GM10266 (cell line): ENCODE data around the gene PHKB.

ENCODE experiments used
- DNase-seq: peaks from one replicate; pipeline ENCODE4 v3.0.0; 2012; ENCODE audit errors: extremely low spot score
- CTCF ChIP-seq: IDR thresholded peaks from 2 replicates; pipeline ENCODE4 v1.5.1; 2012; ENCODE audit warnings: mild to moderate bottlenecking, low read depth; ENCODE audit not compliant: control insufficient read depth, insufficient read depth; ENCODE audit errors: missing control alignments

The PHKB gene

GRCh38 chr16:47571049-47571448 lies 109.9 kb downstream of the PHKB start:
- DNase-seq: no peak
- no peak for TF ChIP-seq CTCF

- TF ChIP-seq CTCF: no peak
- DNase-seq: no peak
These were observed 110.6 kb downstream of the PHKB start for GRCh38 chr16:47571711-47572110.

- DNase-seq: no peak
- no peak for TF ChIP-seq CTCF
These were observed 113.2 kb downstream of the PHKB start for GRCh38 chr16:47574091-47575054.

GRCh38 chr16:47577029-47577428 lies 115.9 kb downstream of the PHKB start:
- DNase-seq: no peak
- TF ChIP-seq CTCF: no peak

- no peak for TF ChIP-seq CTCF
- DNase-seq: no peak
These were observed 116.9 kb downstream of the PHKB start for GRCh38 chr16:47578033-47578432.

- no peak for TF ChIP-seq CTCF
- no peak for DNase-seq
These were observed 117.4 kb downstream of the PHKB start for GRCh38 chr16:47578573-47578972.

- DNase-seq: no peak
- no peak for TF ChIP-seq CTCF
These were observed 120.0 kb downstream of the PHKB start for GRCh38 chr16:47581114-47581513.
